Upper lobe of left lung (tissue), 6 donors: Measurements from ENCODE around the gene CPLX1. TPM values are rescaled to one million over a fixed set of nuclear protein-coding genes. Genes with fewer than 3 reads are reported as not detected.
A peak's percentile ranks its signal among the peaks of the same experiment; 100 is the strongest.

ENCODE experiments used
- ATAC-seq, 2 donors: fragments of 200-7000 bp; cut with Tn5 transposase; one replicate each; pipeline ENCODE4 v1.9.1; 2022; ENCODE audit warnings: mild to moderate bottlenecking in 2 of 2, moderate library complexity in 2 of 2; ENCODE audit not compliant: low FRiP score in 2 of 2
- DNase-seq, 2 donors: peaks; one replicate each; pipeline ENCODE4 v3.0.0-alpha.2; 2019 to 2020
- H3K27ac ChIP-seq, 4 donors: fragments of 200-600 bp; sonication (generic); one replicate each; pipeline ENCODE4 v1.5.1; 2016 to 2019
- H3K27me3 ChIP-seq, 4 donors: fragments of 200-600 bp; sonication (generic); one replicate each; pipeline ENCODE4 v1.5.1; 2017 to 2019
- H3K36me3 ChIP-seq, 4 donors: fragments of 200-600 bp; sonication (generic); one replicate each; pipeline ENCODE4 v1.5.1; 2016 to 2019
- H3K4me1 ChIP-seq, 4 donors: fragments of 200-600 bp; sonication (generic); one replicate each; pipeline ENCODE4 v1.5.1; 2018 to 2019
- H3K4me3 ChIP-seq, 4 donors: fragments of 200-600 bp; sonication (generic); one replicate each; pipeline ENCODE4 v1.5.1; 2017 to 2019; ENCODE audit warnings: mild to moderate bottlenecking in 2 of 4, moderate library complexity in 1 of 4
- H3K9me3 ChIP-seq, 4 donors: fragments of 200-600 bp; sonication (generic); one replicate each; pipeline ENCODE4 v1.5.1; 2018 to 2019
- CTCF ChIP-seq, 6 experiments: fragments of 450-650 bp in 4 of 6; fragments of 200-600 bp in 2 of 6; sonication (generic) in 2 of 6; IDR thresholded peaks; one replicate each; pipeline ENCODE4 v1.5.1; 2016 to 2019; ENCODE audit warnings: antibody characterized with exemption in 6 of 6
- EP300 ChIP-seq, 4 donors: sonication (generic); formaldehyde crosslinking; IDR thresholded peaks; one replicate each; pipeline ENCODE4 v1.5.1; 2017; ENCODE audit warnings: antibody characterized with exemption in 4 of 4, control low read depth in 2 of 4
- POLR2A ChIP-seq, 4 donors: fragments of 450-650 bp; IDR thresholded peaks; one replicate each; pipeline ENCODE4 v1.5.1; 2016 to 2017; ENCODE audit warnings: antibody characterized with exemption in 4 of 4, mild to moderate bottlenecking in 2 of 4
- POLR2AphosphoS5 ChIP-seq, 2 donors: sonication (generic); formaldehyde crosslinking; IDR thresholded peaks; one replicate each; pipeline ENCODE4 v1.5.1; 2017; ENCODE audit warnings: antibody characterized with exemption in 2 of 2
- WGBS, 2 donors: methylation state at CpG; one replicate each; pipeline ENCODE4 v1.1.5; 2017 to 2018; 5-methylcytosine and 5-hydroxymethylcytosine counted together
- total RNA-seq, 6 donors: library from RNA; depleted of rRNA in 4 of 6; stranded (reverse); fragments of >200 nt in 4 of 6; gene quantifications; one replicate each; pipeline versions ENCODE4 v1.1.0 to v1.2.1, GENCODE V29; 2016 to 2021
- donor health status: DM: no; HTN: no; CAD: no; lungs with moderate emphysema.
- donor health status: DM: no; HTN: yes; CAD: no; lungs with severe emphysema.

CPLX1 gene
- total RNA-seq, 6 donors from 2014 or later: 0.61 to 4.2 (median 1.8) TPM

- H3K27ac ChIP-seq: no peak overlapping the region
- no peak for DNase-seq
- H3K4me1 ChIP-seq: peaks cover 15 to 25% (median 19%) of the 10 kb centered on the region in 4 donors
- no peak for ATAC-seq
- TF ChIP-seq EP300 (IDR thresholded peaks at IDR 0.05) (no peak), CTCF (IDR thresholded peaks at IDR 0.05) (no peak), POLR2A (IDR thresholded peaks at IDR 0.05) (no peak), POLR2AphosphoS5 (IDR thresholded peaks at IDR 0.05) (no peak)
- no peaks in the 10 kb centered on the region for H3K9me3 ChIP-seq
- 40 to 43% methylated on average over 12 to 17 of the region's 17 CpGs for WGBS, 2 donors
- H3K36me3 ChIP-seq: no peaks in the 10 kb centered on the region
- peak overlapping the region in 3 of 4 donors; percentile 1 to 32 (median 31) for H3K4me3 ChIP-seq
- peaks cover 5 to 47% (median 28%) of the 10 kb centered on the region in 4 donors for H3K27me3 ChIP-seq
Measured at GRCh38 chr4:792626-793092, 33.3 kb downstream of the CPLX1 start.

DNA sequence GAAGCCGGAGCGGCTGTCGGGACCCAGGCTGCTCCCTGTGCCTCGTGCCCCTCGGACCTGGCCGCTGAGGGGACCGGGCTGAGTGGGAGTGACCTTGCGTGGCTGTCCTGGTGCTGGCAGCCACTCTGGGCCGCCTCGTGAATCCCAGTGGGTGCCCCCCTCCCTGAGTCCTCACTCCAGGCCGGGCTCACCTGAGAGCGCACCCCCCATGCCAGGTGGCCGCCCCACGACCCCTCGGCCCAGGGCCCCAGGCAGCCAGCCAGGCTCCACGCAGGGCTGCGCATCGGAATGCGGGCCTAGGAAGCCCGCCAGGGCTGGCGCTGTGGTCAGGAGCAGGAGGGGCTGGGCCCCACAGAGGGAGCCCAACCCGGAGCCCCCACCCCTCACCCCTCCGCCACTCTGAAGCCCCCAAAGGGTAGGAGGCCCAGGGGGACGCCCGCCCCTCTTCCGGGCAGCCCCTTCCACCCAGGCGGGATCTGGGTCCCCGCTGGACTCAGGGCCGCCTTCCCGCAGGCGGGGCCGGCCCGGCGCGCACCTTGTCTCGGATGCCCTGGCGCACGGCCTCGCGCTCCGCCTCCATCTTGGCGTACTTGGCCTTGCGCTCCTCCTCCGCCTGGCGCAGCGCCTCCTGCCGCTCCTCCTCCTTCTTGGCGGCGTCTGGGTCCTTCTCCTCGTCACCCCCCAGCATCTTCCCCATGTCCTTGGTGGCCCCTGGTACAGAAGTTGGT lies 33.9 kb downstream of the CPLX1 start:
- DNase-seq (peak in 1 of 2 donors; percentile 91), ATAC-seq (no peak)
- Histone ChIP-seq H3K9me3 (no peaks in the 10 kb centered on the region), H3K27me3 (peaks cover 5 to 48% (median 29%) of the 10 kb centered on the region in 4 donors), H3K36me3 (no peaks in the 10 kb centered on the region), H3K4me3 (peak overlapping the region in 3 of 4 donors; percentile 1 to 32 (median 31)), H3K27ac (no peak overlapping the region), H3K4me1 (peaks cover 15 to 27% (median 19%) of the 10 kb centered on the region in 4 donors)
- TF ChIP-seq POLR2AphosphoS5 (IDR thresholded peaks at IDR 0.05) (no peak), CTCF (IDR thresholded peaks at IDR 0.05) (no peak), EP300 (IDR thresholded peaks at IDR 0.05) (no peak), POLR2A (IDR thresholded peaks at IDR 0.05) (no peak)
- 10 to 23% methylated on average over 2 to 31 of the region's 50 CpGs for WGBS, 2 donors

DNA sequence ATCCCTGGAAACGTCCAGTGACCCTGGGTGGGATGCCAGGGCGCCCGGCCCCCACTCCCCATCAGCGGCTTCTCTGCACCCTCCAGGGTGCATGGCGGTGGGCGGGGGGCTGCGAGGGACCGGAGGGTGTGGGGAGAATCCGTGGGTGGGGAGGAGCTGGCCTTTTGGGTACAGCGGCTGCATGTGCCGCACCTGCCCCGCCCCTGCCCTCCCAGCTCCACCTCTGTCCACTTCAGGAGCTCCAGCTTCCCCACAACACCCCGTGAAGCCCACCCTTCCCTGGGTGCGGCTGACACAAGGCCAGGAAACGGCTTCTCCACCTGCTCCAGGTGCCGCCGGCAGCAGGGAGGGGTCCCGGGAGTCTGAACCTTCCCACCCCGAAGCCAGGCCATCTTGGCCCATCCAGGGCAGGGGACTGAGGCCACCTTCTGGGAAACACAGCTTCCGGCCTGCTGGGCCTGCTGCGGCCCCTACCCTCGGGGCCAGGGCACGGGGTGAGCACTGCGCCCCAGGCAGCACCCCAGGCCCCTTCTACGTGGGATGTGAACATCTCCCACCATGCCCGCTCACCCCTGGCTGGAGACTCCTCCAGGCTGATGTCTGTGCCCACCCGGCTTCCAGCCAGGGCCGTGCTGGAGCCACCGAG lies 34.6 kb downstream of the CPLX1 start:
- Histone ChIP-seq H3K9me3 (no peaks in the 10 kb centered on the region), H3K27ac (no peak overlapping the region), H3K4me3 (no peak overlapping the region), H3K27me3 (peaks cover 5 to 55% (median 36%) of the 10 kb centered on the region in 4 donors), H3K36me3 (no peaks in the 10 kb centered on the region), H3K4me1 (peaks cover 21 to 34% (median 22%) of the 10 kb centered on the region in 4 donors)
- WGBS, 2 donors: 67 to 83% methylated on average over 7 to 23 of the region's 29 CpGs
- TF ChIP-seq POLR2A (IDR thresholded peaks at IDR 0.05): no peak
- no peak for TF ChIP-seq POLR2AphosphoS5 (IDR thresholded peaks at IDR 0.05)
- no peak for TF ChIP-seq CTCF (IDR thresholded peaks at IDR 0.05)
- no peak for TF ChIP-seq EP300 (IDR thresholded peaks at IDR 0.05)
- DNase-seq (peak in 1 of 2 donors; percentile 69), ATAC-seq (no peak)

DNA sequence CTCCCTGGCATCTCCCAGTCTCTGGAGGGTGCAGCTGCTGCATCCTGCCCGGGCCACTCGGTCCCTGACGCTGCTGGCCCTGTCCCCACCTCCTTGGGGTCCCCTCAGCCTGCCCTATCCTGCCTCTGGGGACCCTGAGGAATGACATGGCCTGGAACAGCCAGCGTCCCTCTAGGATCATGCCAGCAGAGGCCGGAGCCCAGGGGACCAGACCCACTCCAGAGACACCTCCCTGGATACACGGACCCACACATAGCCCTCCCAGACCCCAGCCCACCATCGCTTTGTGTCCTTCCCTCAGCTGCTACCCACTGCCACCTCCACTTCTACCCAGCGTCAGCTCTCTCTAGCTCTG lies 35.5 kb downstream of the CPLX1 start:
- 56 to 74% methylated on average over 5 to 8 of the region's 8 CpGs for WGBS, 2 donors
- TF ChIP-seq POLR2A (IDR thresholded peaks at IDR 0.05): no peak
- TF ChIP-seq POLR2AphosphoS5 (IDR thresholded peaks at IDR 0.05): no peak
- no peak for TF ChIP-seq CTCF (IDR thresholded peaks at IDR 0.05)
- no peak for TF ChIP-seq EP300 (IDR thresholded peaks at IDR 0.05)
- Histone ChIP-seq H3K4me1 (peaks cover 28 to 38% (median 29%) of the 10 kb centered on the region in 4 donors), H3K27ac (no peak overlapping the region), H3K36me3 (no peaks in the 10 kb centered on the region), H3K9me3 (no peaks in the 10 kb centered on the region), H3K4me3 (no peak overlapping the region), H3K27me3 (peaks cover 5 to 57% (median 40%) of the 10 kb centered on the region in 4 donors)
- DNase-seq (no peak), ATAC-seq (no peak)
